HUDEP-2 (cell line): ENCODE data around the gene KIF16B.

ENCODE experiments used
- DNase-seq, 76 experiments: peaks; one replicate each; lab custom pipeline; 2025; ENCODE audit not compliant: unreplicated experiment in 76 of 76; lab: John Stamatoyannopoulos, UW

KIF16B gene

DNA sequence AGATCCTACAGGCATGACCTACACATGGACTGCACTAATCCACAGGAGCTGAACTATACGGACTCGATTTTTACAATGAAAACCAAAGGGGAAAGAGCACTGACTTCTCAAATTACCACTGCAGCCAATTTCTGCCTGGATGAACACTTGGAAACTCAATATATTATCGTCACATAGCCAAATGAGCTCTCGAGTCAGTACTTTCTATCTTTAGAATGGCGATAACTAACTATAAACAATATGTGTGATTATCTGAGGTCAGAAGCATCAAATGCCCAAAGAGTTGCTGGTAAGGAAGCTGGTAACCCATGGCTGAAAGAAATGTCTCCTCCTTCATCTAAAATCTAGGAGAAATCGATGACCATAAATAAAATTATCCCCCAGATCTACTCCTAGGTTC, 86.7 kb downstream of the KIF16B start:
- no peak for DNase-seq

DNA sequence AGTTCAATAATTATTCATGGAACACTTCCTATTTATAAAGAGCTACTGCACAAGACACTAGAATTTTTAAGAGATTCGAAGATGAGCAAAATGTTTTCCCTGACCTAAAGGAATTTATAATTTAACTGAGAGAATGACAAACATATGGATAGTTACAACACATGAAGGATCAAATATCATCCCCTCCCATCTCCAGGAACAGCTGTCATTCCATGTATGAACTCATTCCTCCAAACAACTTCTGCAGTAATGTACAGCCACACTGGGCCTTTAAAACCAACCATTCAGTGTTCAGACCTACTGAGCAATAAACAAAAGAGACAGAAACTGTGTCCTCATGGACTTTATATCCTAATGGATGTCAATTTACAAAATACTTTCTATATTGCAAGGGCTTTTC, 87.8 kb downstream of the KIF16B start:
- no peak for DNase-seq

DNA sequence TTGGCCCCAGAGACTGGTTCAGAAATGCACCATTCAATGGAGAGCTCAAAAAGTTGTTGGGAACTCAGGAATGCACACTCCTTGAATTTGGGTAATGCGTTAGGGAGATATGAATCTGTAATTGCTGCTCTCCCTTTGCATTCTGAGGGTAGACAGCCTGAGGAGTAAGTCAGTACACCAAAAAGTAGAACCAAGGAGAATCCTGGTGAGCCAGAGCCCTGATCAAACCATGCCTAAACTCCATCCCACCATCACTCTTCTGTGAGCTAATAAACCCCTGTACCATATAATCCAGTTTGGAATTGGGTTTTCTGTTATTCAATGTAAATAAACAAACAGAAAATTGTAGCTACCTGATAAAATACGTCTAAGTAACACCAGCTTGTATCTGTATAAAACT, 90.2 kb downstream of the KIF16B start:
- no peak for DNase-seq

DNA sequence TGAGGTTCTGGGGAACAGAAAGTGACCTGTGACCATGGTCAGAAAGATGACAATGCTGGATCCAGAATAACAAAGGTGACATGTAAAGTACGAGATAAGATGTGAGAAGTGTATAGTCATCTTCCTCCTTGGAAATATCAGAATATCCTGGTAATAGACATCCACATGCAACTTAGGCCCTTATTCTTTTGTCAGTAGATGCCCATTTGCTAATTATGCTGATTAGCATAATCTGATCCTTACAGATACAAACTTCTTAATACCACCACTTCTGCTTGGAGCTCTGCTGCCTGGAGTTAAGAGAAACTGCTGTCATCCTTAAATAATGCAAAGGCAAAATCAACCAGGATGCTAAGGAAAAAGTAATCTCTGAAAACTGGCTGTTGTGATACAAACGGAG, 91.3 kb downstream of the KIF16B start:
- DNase-seq: no peak

DNA sequence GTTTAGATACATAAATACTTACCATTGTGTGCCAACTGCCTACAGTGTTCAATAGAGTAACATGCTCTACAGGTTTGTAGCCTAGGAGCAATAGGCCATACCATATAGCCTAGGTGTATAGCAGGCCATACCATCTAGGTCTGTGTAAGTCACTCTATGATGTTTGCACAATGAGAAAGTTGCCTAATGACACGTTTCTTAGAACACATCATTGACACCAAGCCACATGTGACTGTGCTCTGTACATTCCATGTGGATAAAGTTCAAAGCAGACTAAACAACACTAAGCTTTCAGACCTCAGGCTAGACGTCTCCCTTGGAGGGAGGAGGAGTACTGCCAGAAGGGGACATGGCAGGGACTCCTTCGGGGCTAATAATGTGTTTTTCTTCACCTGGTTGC, 93.6 kb downstream of the KIF16B start:
- no peak for DNase-seq

DNA sequence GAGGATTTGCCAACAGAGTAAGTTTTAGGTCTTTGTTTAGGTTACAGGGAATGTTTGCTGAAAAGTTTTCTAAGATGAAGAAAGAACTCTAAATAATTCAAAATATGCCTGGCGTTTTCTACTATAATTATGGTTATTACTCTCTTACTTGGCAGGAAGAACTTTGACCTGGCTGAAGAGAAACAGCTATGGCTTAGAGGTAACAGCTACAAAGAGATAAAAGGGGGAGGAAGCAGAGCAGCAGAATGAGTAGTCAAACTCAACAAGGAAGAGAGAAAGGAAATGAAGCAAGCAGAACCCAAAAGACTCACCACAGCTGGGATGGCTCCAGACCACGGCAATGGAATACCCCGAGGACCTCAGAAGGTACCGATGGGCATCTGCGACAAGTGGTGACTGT, 95.6 kb downstream of the KIF16B start:
- DNase-seq: no peak

DNA sequence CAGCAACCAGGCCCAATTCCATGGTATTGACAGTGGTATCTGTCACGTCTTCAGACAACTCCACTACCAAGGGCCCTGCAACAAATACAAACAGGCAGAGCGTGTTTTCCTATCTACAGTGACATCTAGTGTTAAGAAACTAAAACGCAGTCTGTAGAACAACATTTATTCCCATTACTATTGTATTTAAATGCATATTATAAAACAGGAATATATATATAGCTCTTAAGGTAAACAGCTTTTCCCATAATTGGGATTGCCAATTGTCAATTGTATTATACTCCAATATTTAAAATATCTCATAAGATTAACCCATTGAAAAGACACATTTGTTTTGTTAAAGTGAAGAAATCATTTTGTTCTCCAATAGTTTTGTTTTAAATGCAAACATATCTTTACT, 97.2 kb downstream of the KIF16B start:
- DNase-seq: peak in 26 of 76 experiments; percentile 3 to 54 (median 31)

DNA sequence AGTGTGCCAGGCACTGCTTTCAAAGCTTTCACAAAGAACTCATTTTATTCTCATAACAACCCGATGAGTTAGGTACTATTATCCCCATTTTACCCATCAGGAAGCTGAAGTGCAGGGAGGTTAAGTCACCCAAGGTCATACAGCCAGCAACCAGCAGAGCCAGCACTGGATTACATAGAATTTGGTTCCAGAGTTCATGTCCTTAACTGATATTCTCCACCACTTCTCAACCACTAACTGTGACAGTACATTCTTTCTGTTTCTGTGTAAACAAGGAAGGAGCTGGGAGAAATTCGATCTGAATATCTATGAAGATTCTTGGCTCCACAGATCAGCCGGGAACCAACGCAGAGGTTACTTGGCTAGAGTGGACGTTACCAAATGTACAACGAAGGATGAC, 98.0 kb downstream of the KIF16B start:
- no peak for DNase-seq

DNA sequence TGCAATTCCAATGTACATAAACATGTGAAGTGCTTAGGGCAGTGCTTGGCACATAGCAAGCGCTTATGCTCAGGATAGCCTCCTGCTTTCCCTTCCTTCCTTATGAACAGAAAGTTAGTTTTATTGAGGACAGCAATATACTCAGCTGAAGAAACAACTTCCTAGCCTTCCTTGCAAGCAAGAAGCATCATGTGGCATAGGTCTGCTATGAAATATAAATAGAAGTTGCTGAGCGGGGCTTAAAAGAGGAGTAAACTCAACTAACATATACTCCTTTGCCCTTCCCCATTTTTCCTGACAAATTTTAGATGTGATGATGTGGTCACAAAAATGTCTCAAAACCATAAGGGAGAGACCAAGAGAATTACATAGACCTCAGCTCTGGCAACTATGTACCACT, 98.9 kb downstream of the KIF16B start:
- no peak for DNase-seq

DNA sequence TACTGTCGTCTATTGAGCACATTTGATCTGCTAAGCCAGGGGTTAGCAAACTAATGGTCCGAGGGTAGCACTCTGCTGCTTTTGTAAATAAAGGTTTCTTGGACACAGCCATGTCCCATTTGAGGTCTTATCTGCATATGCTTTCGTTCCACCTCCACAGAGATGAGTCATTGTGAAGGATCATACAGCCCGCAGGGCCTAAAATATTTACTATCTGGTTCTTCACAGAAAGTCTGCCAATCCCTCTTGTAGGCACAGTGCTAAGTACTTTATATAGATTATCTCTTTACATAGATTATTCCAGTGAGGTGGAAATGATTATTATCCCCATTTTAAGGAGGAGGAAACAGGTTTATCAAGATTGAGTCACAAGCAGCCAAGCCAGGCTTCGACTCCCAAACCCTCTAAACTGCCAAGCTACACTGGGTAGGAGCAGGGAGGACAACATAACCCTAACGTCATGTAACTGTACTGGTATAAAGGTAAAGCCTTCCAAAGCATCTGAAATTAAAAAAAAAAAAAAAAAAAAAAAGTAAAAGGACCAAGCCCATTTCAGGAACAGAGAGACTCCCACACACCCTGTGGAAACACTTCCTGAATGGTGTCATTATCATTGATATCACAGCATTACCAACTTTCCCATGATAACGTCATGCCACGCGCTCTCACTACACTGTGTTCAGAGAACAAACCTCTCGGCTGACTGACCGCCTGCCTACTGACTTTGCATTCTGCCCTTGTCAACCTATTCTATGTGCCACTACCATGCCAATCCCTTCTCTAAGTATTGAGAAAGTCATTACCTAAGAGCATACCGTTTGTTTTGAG, 101.0 kb downstream of the KIF16B start:
- peak in 56 of 76 experiments; percentile 3 to 80 (median 42) for DNase-seq

DNA sequence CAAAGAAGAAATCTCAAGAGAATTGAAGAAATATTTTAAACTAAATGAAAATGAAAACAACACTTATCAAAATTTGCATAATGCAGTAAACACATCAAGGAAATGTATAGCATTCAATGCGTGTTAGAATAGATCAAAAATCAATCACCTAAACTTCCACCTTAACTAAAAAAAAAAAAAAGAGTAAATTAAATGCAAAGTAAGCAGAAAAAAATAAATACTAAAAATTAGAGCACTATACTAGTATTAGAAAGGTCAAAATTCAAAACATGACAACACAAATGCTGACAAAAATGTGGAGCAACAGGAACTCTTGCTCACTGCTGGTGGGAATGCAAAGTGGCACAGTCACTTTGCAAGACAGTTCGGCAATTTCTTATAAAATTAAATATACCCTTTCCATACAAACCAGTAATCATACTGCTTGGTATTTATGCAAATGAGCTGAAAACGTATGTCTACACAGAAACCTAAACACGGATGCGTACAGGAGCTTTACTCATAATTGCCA, 103.8 kb downstream of the KIF16B start:
- no peak for DNase-seq

DNA sequence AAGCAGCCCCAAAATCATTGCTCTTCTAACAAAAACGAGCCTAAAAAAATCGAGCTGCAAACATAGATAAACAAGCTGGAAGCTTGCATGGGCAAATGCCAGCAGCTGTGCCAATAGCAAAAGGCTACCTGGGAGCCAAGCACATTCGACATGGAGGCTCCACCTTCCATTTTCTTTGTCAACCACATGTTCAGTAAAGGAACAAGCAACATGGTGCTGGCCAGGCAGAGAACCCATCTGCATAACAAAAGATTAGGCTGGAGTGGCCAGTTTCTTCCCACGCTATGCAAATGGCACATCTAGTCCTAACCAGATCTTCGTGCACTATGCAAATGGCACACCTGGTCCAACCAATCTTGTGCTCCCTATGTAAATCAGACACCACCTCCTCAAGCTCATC, 110.5 kb downstream of the KIF16B start:
- no peak for DNase-seq

DNA sequence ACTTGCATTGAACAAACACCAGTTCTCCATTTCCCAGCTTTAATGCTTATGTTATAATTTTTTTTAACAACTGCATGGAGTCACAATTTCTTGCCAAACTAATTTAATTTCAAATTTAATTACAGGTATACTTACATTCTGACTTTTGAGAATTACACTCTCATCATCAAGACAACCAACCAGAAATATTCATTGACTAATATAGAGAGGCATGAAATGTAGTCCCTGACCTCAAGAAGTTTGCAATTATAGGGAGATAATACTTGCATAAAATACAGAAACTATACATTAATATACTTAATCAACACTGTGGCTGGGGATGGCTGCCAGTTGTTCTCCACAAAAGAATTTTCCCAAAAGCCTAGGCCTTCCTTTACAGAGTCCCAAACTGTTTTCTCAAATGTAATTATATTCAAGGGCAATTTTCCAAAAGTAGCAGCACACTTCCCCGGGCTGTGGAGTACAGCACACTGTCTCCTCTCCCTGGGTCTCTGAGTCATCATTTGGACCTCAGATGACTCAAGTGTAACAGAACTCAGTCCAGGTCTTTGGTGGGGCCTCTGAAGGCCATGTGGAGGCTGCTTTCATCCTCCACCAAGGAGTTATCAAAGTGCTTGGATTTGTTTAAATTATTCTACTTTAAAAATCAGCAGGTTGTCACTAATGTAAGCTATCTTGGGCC, 114.1 kb downstream of the KIF16B start:
- DNase-seq: peak in 32 of 76 experiments; percentile 2 to 55 (median 14)

DNA sequence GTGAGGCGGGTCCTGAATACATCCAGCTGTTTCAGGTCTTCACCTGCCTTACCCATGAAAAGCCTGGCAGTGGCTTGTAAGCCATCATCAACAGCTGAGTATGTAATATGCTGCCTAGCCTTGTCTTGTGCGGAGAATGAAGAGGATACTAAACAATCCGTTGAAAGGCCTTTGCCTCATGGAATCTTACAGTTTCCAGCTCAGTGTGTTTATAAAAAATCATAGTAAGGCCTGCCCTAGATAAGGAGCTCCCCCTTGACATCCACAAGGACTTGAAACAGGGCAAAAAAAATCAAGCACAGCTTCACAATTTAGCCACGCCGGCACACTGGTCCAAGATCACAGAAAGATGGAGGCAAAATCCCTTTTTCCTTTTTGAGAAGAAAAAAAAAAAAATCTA, 115.7 kb downstream of the KIF16B start:
- DNase-seq: no peak

DNA sequence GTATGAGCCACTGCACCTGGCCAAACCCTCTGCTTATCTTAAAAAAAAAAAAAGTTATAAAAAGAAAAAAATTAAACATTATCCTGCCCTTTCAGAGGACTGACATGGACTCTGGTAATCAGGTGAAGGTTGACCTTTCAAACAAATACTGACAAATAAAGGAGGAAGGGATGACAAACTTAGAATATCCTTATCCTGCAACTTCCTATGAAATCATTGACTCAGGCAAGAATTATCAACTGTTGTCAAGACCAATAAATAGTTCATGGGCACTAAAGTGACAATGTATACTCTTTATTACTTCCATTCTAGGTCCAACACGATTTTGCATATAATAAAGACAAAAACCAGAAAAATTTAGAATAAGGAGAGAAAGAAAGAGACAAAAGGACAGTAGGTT, 117.9 kb downstream of the KIF16B start:
- DNase-seq: no peak

DNA sequence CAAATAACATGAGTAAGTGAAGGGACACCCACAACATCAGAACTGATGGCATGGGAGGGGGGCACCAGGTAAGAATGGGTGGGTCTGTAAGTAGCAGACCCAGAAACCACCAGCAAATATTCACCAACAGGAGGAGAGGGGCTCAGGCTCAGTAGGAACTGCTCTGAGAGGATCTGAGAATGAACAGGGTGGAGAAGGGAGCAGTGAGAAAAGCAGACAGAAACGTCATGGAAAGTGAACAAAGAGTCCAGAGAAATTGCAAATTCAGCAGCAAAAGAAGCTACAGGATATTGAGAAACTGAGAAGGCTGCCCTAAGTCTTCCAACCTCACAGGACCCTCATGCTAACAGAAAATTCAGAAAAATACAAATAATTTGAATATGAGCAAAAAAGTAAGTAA, 121.3 kb downstream of the KIF16B start:
- no peak for DNase-seq

DNA sequence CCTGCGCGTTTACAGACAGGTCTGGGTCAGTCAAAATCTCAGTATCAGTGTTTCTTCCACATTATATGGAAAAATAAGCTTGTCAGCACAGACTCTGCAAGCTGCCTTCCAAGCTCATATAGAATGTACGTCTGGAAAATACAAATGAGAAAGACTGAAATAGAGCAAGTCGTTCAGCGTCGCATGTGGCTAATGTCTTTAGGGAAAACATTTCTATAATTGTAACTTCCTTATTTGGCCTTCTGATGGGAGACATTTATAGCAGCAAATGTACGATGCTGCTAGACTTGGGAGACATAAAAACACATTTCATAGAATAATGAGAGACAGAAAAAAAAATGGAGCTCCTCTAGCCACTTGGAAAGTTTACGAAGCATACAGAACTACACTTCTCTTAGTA, 122.2 kb downstream of the KIF16B start:
- no peak for DNase-seq

DNA sequence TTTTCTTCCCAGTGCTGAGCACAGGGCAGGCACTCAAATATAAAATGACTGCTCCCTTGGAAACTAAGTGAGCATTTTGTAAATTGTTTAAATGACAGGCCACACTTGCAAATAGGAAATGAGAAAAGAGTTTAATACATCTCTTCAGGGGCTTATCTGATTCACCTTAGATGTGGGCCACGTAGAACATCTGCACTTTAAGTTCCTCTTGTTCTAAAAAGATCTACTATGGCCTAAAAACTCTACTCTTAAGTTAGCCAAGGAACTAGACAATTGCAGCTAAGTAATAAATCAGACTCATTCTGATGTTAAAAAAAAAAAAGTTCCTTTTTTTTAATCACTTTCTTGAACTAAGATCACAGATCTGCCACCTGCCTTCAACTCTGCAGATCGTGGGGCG, 126.3 kb downstream of the KIF16B start:
- no peak for DNase-seq

DNA sequence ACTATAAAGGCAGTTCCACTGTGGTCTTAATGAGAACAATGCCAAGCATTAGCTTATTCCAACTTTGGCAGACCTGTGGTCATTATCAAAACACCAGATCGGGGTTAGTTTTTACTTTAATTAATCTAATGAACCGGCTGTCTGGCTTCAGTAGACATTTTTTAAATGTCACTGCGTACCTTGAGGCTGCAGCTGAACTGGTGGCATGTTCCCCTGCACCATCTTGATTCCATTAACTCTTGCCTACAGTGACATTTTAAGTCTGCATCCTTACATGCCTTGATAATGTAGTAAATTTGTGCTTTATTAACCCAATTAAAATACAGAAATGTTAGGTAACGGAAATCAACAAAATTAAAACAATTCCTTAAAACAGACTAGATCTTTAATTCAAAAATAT, 127.0 kb downstream of the KIF16B start:
- DNase-seq: no peak

DNA sequence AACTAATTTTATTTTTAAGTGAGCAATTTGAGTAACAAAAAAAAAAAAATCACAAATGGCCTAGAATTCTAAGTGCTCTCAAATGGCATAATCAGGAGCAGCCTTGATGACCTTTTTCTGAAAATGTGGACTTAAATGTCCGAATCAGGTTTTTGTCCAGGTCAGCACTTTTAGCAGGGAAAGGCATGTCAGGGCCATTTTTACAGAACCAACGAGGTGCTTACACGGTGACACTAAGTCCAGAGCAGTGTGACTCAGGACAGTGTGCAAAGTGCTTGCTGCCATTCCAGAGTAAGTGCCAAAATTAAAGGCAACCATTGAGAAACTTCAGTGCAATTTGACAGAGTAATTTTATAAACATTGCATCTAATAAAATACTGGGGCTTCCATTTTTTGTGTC, 127.8 kb downstream of the KIF16B start:
- no peak for DNase-seq

DNA sequence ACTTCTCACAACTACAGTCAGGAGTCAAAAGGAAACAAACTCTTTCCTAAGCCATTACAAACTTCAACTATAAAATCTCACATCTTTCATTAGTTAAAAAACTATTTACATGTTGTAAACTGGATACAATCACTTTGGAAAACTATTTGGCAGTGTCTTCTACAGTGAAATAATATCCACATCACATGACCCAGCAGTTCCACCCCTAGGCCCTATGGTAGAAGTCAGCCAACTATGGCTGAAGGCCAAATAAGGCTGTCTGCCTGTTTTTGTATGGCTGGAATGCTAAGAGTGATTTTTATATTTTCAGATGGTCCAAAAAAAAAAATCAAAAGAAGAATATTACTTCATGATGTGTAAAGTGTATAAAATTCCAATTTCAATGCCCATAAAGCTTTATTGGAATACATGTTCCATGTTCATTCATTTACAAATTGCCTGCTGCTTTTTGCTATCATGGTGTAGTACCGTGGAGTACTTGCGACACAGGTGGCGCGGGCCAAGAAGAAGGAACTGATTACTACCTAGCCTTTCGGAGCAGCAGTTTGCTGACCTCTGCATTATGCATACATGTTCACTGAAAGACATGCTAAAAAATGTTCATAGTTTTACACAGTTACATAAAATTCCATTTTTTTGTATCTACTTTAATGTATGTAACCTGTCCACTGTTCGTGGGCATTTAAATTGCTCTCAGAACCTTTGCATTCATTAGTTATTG, 129.0 kb downstream of the KIF16B start:
- DNase-seq: no peak
